ENCODE results near the gene EEF2. TPM values are rescaled to one million over a fixed set of nuclear protein-coding genes. Genes with fewer than 3 reads are reported as not detected.

EEF2 gene
- total and polyA plus RNA-seq, 4 donors: 244 to 1,090 (median 818) TPM

DNA sequence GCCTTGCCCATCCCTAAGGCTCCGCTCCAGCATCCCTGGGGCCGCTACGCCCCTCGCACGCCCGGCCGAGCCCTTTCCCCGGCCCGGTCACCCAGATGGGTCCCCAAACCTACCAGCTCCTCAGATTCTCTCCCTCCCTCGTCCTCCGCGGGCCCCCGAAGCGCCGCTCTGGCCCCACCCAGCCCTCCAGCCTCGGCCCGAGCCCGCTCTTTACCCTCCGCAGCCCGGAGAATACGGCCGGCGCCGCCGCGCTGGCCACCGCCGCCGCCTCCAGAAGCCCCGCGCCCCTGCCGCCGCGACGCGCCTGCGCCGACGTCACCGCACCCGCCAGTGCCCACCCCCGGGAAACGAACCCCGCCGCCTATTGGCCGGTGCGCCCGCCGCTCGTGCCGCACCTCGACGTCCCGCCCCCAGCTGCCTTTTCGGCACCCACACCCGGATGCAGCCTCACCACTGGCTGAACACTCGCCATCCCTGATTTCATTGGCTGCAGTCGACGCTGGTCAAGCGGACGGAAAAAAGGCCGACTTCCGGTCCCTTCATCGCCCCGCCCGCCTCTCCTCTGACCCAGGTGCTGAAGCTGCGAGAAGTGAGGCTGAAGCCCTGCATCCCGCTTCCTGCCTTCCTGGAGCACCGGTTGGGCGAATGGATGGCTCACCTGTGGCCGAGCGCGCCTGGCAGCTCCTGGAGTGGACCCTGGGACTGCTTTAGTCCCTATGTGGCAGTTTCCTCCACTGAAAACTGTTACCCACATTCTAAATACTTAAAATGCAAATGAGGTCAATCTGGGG is 14.3 kb downstream of the EEF2 start, which contains the start of gene DAPK3 (continued):
- TF ChIP-seq, protein P1, sequence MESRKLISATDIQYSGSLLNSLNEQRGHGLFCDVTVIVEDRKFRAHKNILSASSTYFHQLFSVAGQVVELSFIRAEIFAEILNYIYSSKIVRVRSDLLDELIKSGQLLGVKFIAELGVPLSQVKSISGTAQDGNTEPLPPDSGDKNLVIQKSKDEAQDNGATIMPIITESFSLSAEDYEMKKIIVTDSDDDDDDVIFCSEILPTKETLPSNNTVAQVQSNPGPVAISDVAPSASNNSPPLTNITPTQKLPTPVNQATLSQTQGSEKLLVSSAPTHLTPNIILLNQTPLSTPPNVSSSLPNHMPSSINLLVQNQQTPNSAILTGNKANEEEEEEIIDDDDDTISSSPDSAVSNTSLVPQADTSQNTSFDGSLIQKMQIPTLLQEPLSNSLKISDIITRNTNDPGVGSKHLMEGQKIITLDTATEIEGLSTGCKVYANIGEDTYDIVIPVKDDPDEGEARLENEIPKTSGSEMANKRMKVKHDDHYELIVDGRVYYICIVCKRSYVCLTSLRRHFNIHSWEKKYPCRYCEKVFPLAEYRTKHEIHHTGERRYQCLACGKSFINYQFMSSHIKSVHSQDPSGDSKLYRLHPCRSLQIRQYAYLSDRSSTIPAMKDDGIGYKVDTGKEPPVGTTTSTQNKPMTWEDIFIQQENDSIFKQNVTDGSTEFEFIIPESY (IDR thresholded peaks at IDR 0.05): no peak
- peak; percentile 50 for TF ChIP-seq YY1 (IDR thresholded peaks at IDR 0.05)
- peak; percentile 84 to 95 for TF ChIP-seq GABPA (IDR thresholded peaks at IDR 0.05 in 1 of 2, conservative IDR thresholded peaks at IDR 0.05 in 1 of 2)
- TF ChIP-seq NR2F2 (IDR thresholded peaks at IDR 0.05): peak; percentile 43
- TF ChIP-seq FOXA1 (IDR thresholded peaks at IDR 0.05): no peak

GRCh38 chr19:3970313-3970807 is 14.9 kb downstream of the EEF2 start:
- peaks cover 0 to 17% (median 10%) of the 10 kb centered on the region in 4 donors for H3K36me3 ChIP-seq (ENCODE audit: control insufficient read depth in 4 of 4, insufficient read depth in 3 of 4, low read depth in 1 of 4, low read length in 3 of 4)
- 1% methylated on average over 22 of the region's 22 CpGs for WGBS
- peak overlapping the region; percentile 72 to 89 (median 77) for H3K4me3 ChIP-seq (ENCODE audit: low read depth in 1 of 3, low read length in 3 of 3)
- H3K9me3 ChIP-seq (ENCODE audit: control insufficient read depth in 4 of 4, low read length in 3 of 4): no peaks in the 10 kb centered on the region
- TF ChIP-seq TAF1 (conservative IDR thresholded peaks at IDR 0.05) (no peak), RAD21 (IDR thresholded peaks at IDR 0.05) (no peak), NR2F2 (IDR thresholded peaks at IDR 0.05) (no peak), MAX (IDR thresholded peaks at IDR 0.05) (no peak), HNF4G (IDR thresholded peaks at IDR 0.05) (no peak), FOXA1 (IDR thresholded peaks at IDR 0.05) (no peak), SP1 (IDR thresholded peaks at IDR 0.05) (no peak), REST (IDR thresholded peaks at IDR 0.05) (no peak), RXRA (IDR thresholded peaks at IDR 0.05) (no peak), GABPA (IDR thresholded peaks at IDR 0.05 in 1 of 2, conservative IDR thresholded peaks at IDR 0.05 in 1 of 2) (no peak), JUND (IDR thresholded peaks at IDR 0.05) (no peak), YY1 (IDR thresholded peaks at IDR 0.05) (no peak), FOXA2 (IDR thresholded peaks at IDR 0.05) (no peak), EGR1 (IDR thresholded peaks at IDR 0.05; ENCODE audit: low read depth in 2 of 2) (no peak), CTCF (IDR thresholded peaks at IDR 0.05; ENCODE audit: low read depth, low read length, missing input control) (no peak), ATF3 (IDR thresholded peaks at IDR 0.05) (no peak), HNF4A (conservative IDR thresholded peaks at IDR 0.05) (no peak)
- TF ChIP-seq, protein P1 (IDR thresholded peaks at IDR 0.05): no peak
- peak overlapping the region; percentile 84 to 90 for H3K27ac ChIP-seq (ENCODE audit: low read depth in 1 of 2, low read length in 2 of 2)
- no peak for DNase-seq (ENCODE audit: low spot score)
- peaks cover 4 to 25% (median 13%) of the 10 kb centered on the region in 4 donors for H3K4me1 ChIP-seq (ENCODE audit: control insufficient read depth in 4 of 4, insufficient read depth in 4 of 4, low read length in 3 of 4)
- H3K9ac ChIP-seq (ENCODE audit: low read depth in 1 of 2, low read length in 2 of 2): peak overlapping the region; percentile 30 to 68
- H3K27me3 ChIP-seq (ENCODE audit: control insufficient read depth in 4 of 4, insufficient read depth in 4 of 4, low read length in 3 of 4): no peaks in the 10 kb centered on the region
